Stimulated activated naive CD4-positive, alpha-beta T cell treated with Interleukin-2 at 50 U/mL for 16 hours (primary cell): ENCODE data around the gene LILRA6.
"Not testable (repeated sequence)": the region's sequence is repeated elsewhere in the genome, so short reads cannot be mapped to it uniquely, and the experiment has no call there.

ENCODE experiments used
- DNase-seq: peaks from one replicate; lab custom pipeline; 2025; lab: John Stamatoyannopoulos, UW

LILRA6 gene

DNA sequence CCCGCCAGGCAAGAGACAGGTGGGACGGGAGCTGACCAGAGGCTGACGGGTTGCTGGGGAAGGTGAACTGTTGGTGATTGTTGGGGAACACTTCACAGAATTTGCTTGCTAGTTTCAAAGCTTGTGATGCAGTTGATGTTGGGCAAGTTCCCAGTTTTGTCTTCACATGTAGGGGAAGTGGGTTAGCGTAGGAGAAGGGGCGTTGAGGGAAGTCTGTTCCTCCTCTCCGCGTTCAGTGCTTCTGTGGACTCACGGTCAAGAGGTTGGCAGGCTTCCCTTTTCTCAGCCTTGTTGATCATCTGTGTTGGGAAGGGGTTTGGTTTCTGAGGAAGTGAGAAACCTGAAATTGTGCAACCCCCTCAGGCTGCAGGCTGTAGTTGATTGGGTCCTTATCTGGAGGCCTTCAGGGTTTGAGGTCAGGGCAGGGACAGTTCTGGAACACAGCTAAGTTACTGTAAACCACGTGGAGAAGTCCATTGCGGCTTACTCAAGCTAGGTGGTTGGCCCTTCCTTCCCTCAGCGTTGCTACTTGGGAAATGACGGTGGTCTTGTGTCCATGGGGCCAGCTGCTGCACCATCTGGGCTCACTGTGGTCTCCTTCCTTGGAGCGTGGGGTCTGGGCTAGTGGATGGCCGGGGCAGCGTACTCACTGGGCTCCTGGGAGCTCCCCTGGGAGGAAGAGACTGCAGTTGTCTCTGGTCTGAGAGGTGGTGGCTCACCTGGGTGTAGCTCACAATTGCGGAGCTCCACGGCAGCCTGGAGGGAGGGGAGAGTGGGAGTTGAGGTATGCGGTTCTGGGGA lies 34.4 kb downstream of the LILRA6 start:
- no peak for DNase-seq

DNA sequence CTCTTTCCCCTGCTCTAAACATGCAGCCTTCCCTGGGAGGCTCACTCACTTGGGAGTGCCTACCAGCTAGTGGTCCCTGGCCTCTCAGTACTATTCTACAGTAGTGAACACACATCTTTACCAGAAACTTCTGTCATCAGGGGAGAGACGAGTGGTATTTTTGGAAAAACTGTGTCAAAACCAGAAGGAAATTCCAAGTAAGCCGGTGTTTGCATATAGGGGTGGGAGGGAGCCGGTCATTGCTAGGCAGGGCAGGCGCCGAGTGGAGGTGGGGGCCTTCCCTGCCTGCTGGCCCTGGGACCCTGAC lies 35.0 kb downstream of the LILRA6 start:
- no peak for DNase-seq

DNA sequence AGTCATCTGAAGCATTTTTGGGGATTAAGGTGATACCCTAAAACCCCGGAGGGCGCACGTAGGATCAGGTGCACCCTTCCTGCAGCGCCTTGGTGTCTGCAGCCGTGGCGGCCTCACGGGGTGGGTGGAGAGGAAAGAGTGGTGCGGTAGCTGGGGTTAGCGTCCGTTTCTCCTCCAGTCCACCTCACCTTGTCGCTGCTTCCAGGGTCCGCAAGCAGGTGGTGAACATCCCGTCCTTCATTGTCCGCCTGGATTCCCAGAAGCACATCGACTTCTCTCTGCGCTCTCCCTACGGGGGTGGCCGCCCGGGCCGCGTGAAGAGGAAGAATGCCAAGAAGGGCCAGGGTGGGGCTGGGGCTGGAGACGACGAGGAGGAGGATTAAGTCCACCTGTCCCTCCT lies 35.4 kb downstream of the LILRA6 start:
- DNase-seq: not testable (repeated sequence)

DNA sequence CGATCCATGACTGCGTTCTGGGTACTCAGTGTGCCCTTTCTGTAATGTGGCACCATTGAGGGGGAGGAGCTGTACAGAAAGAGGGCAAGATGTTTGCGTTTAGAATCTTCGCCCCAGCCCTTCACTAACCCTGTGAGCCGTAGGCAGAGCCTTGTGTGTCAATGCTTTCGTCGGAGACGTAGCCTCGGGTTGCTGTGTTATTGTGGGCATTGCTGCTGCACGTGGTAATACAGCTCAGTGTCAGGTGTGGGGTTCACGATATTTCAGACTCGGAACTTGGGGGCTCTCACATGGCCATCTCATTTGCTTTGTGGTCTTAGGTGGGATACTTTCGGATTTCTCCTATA lies 35.8 kb downstream of the LILRA6 start:
- no peak for DNase-seq

DNA sequence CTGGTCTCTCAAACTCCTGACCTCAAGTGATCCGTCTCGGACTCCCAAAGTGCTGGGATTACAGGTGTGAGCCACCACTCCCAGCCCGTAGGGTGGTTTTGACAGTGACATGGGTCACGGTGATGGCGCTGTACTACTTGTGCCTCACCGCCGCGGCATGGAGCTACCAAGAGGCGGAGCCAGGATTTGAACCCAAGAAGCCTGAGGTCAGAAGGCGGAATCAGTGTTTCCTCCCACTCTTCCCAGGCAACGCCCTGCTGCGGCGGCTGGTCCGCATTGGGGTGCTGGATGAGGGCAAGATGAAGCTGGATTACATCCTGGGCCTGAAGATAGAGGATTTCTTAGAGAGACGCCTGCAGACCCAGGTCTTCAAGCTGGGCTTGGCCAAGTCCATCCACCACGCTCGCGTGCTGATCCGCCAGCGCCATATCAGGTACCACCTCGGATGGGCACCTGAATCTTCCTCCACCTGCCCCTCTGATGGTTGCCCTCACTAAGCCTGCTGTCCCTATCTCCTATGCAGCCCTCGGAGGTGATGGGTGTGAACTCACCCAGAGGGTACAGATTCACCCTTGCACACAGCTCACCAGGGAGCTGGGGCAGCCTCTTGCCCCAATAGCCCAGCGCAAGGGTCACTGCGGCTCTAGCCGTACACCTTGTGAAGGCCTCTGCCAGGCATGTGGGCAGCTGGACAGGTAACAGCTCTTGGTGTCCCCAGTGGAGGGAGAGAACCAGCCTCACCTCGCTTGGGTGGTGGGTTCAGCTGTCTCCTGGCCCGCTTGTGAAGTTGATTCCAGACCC lies 36.4 kb downstream of the LILRA6 start:
- DNase-seq: no peak

DNA sequence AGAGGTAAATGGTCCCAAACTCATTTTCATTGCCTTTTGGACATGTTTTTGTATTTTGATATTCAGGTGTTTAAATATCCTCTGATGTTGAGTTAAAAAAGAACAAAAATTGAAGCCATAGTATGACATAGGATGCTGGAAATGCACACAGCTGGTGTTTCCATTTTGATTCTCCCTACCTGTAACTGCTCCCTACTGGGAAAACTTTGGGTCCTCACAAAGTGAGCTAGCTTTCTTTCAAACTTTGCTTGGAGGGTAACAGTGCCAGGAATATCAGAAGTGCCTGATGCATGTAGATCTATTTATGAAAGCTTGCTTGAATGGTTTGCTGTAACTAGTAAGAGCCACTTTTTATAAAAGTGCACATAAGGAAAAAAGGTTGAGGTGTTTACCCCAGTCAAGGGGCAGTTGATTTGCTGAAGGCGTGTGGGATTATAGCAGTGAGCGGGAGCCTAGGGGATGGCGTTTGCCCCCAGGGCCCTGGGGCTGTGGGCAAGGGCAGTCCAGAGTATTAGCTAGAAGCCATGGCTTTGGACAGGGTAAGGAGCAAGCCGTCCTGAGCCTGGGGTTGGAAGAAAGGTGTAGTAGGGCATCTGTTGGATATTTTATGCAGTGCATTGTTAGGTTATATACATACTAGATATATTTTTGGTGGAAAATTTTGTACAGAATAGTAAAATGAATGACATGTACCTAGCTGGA lies 37.7 kb downstream of the LILRA6 start:
- no peak for DNase-seq

DNA sequence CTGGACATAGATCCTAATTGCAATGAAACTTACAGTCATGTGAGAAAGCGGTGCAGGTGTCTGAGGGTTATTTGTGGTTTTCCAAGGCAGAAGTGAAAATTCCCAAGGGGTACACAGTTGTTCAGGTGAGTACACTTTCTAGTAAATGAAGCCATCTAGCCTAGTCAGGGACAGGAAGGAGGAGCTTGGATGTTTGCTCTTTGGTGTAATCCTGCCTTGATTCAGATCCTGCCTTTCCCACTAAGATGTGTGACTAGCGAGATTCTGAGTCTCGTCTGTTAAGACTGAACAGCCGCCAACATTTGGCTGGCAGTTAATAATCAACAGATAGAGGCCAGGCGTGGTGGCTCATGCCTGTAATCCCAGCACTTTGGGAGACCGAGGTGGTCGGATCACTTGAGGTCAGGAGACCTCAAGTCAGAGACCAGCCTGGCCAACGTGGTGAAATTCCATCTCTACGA lies 39.4 kb downstream of the LILRA6 start:
- no peak for DNase-seq

DNA sequence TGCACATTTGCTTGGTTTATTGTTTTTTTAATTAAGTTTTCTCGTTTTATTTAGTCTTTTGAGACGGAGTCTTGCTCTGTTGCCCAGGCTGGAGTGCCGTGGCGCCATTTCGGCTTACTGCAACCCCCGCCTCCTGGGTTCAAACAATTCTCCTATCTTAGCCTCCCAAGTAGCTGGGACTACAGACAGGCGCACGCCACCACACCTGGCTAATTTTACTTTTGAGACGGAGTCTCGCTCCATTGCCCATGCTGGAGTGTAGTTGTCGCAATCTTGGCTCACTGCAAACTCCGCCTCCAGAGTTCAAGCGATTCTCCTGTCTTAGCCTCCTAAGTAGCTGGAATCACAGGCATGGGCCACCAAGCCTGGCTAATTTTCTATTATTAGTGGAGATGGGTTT lies 40.6 kb downstream of the LILRA6 start:
- no peak for DNase-seq

GRCh38 chr19:54201172-54201701 lies 41.4 kb downstream of the LILRA6 start:
- DNase-seq: no peak

GRCh38 chr19:54199401-54199800 lies 43.2 kb downstream of the LILRA6 start:
- no peak for DNase-seq

GRCh38 chr19:54197121-54197520 lies 45.5 kb downstream of the LILRA6 start:
- no peak for DNase-seq

- no peak for DNase-seq
Observed at GRCh38 chr19:54196536-54196935, 46.1 kb downstream of the LILRA6 start.

GRCh38 chr19:54194463-54194862 lies 48.1 kb downstream of the LILRA6 start:
- not testable (repeated sequence) for DNase-seq

- DNase-seq: no peak
Observed at GRCh38 chr19:54193011-54193410, 49.6 kb downstream of the LILRA6 start.

DNA sequence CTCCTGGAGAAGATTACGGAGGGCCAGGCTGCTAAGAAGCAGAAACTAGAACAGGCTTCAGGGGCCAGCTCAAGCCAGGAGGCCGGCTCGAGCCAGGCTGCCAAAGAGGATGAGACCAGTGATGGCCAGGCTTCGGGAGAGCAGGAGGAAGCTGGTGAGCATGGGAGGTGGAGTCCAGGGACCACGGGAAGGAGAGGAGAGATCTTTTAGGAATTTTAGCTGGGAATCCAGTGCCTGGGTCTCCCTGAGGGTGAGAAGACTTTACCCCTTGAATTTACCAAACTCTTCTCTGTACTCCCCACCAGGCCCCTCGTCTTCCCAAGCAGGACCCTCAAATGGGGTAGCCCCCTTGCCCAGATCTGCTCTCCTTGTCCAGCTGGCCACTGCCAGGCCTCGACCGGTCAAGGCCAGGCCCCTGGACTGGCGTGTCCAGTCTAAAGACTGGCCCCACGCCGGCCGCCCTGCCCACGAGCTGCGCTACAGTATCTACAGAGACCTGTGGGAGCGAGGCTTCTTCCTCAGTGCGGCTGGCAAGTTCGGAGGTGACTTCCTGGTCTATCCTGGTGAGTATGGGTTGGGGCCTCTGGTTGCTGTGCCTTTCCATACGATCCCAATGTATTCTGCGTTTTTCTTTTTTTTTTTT lies 50.7 kb downstream of the LILRA6 start:
- no peak for DNase-seq

- peak; percentile 91 for DNase-seq
Observed at GRCh38 chr19:54191011-54191810, 51.4 kb downstream of the LILRA6 start, which contains the start of gene TSEN34. Gene TSEN34, plus strand, starts transcription at chr19:54191308. Its CDS starts 57 bp downstream, at chr19:54191365.

DNA sequence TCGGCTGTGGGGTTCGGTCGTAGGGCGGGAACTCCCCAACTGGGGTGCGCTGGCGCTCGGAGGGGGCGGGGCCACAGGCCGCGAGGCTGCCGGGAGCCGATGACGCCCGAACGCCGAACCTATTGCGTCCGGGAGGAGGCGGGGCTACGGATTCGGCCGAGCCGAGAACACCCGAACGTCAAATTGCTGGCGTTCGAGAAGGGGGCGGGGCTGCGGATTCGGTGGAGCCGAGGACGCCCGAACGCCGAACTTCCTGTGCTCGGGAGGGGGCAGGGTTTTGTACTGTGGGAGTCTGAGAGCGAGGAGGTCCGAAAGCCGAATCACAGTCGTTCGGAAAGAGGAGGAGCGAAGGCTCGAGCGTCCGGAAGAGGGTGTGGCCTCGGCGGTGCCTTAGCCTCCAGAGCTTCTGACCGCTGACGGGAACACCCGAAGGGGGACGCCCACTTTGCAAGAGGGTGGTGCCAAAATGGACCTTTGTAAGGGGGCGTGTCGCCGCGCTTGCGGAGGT lies 52.0 kb downstream of the LILRA6 start:
- DNase-seq: peak; percentile 100

DNA sequence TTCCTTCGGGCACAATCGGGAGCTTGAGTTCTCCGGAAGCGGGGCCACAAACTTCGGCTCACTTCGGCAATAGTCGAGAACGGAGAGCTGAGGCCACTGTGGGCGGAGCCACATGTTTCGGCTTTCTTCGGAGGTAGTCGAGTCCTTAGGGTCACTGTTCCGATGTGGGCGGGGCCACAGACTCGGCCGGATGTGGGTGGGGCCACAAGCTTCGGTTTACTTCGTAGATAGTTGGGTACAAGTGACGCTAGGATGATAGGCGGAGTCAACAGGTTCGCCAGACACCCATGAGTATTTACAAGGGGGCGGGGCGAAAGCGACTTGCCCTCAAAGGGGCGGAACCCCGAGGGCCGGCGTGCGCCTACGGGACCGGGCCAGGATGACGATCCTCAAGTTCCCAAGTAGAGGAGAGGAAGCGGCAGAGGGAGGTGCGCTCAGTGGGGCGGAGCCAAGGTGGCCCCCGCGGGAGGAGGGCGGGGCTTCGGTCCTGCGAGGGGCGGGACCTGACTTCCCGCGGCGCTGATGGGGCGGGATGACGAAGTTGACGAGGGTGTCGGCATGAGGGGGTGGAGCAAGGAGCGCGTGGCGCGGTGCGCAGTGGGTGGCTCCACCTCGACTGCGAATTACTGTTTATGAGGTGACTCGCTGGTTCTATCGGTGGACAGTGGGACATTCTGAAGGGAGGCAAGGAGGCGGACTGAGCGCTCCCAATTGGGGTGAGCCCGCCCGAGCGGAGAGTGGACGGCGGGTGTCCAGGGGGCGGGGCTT lies 52.7 kb downstream of the LILRA6 start:
- peak; percentile 100 for DNase-seq

DNA sequence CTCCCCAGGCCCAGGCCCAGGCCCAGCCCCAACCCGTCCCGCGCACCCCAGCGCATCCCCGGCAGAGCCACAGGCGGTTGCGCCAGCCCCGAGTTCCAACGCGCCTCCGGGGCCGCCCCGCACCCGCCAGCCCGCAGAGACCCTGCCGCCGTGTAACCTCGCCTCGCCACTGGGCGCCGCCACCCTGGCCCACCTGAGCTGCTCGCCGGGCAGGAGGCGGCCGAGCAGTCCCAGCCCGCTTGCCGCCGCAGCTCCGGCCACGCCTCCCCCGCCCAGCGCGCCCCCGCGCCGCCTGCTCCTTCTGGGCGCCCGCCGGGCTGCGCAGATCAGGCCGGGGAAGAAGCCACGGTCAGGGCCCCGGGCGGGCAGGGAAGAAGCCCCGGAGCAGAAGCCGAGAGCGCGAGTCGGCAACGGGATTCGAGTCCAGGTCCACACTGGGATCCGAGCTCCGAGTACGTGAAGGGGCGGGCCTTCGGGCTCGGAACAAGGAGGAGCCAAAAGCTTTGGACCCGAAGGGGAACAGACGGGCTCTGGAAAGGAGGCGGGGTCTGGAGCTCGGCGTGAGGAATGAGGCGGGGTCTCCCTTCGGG lies 53.4 kb downstream of the LILRA6 start, which contains the start of gene MBOAT7:
TSS of gene MBOAT7 (minus strand) at position 436 of the 590 bp plus-strand sequence. CDS start 1,072 bp downstream, outside the sequence.
- no peak for DNase-seq
